Naive B cell (primary cell): ENCODE results near the gene C11orf52. TPM values are rescaled to one million over a fixed set of nuclear protein-coding genes. Genes with fewer than 3 reads are reported as not detected.
"Not testable (repeated sequence)": the region's sequence is repeated elsewhere in the genome, so short reads cannot be mapped to it uniquely, and the experiment has no call there.

Experiments used
- ATAC-seq, 2 donors: fragments of 150-1000 bp; cut with Tn5 transposase; 2 replicates each; pipeline ENCODE4 v1.10.0; 2021; ENCODE audit warnings: low read depth in 2 of 2, mild to moderate bottlenecking in 2 of 2, moderate library complexity in 2 of 2
- DNase-seq: peaks from one replicate; pipeline ENCODE4 v3.0.0; 2022
- H3K27ac Mint-ChIP-seq, 6 donors: one replicate each; pipeline ENCODE4 v1.8.0; 2020 to 2022; ENCODE audit warnings: mild to moderate bottlenecking in 6 of 6, mixed read lengths in 6 of 6, moderate library complexity in 5 of 6, inconsistent platforms in 2 of 6
- H3K27me3 Mint-ChIP-seq, 3 donors: one replicate each; pipeline ENCODE4 v1.8.0; 2021 to 2022; ENCODE audit warnings: mixed read lengths in 3 of 3, mild to moderate bottlenecking in 1 of 3
- H3K36me3 Mint-ChIP-seq, 2 donors: one replicate each; pipeline ENCODE4 v1.8.0; 2020 to 2022; ENCODE audit warnings: mixed read lengths in 2 of 2, inconsistent platforms in 1 of 2, mild to moderate bottlenecking in 1 of 2
- H3K4me1 Mint-ChIP-seq, 3 donors: one replicate each; pipeline ENCODE4 v1.8.0; 2020 to 2022; ENCODE audit warnings: mixed read lengths in 3 of 3, inconsistent platforms in 1 of 3, mild to moderate bottlenecking in 1 of 3, moderate library complexity in 1 of 3
- H3K4me3 Mint-ChIP-seq, 8 donors: one replicate each; pipeline ENCODE4 v1.8.0; 2020 to 2022; ENCODE audit warnings: mild to moderate bottlenecking in 8 of 8, mixed read lengths in 8 of 8, moderate library complexity in 8 of 8, inconsistent platforms in 2 of 8
- H3K9me3 Mint-ChIP-seq, 7 donors: one replicate each; pipeline ENCODE4 v1.8.0; 2020 to 2022; ENCODE audit warnings: mixed read lengths in 7 of 7, mild to moderate bottlenecking in 5 of 7, inconsistent platforms in 2 of 7, moderate library complexity in 1 of 7
- polyA plus RNA-seq, 6 donors: library from polyadenylated mRNA; unstranded; fragments of 300-500 nt; fragmentation: Illumina TruSeq; gene quantifications; one replicate each; pipeline ENCODE4 v1.2.3, GENCODE V29; 2021; ENCODE audit warnings: low read depth in 6 of 6

C11orf52 gene
- polyA plus RNA-seq, 6 donors from 2014 or later = not detected

GRCh38 chr11:111920908-111921307, 2.2 kb downstream of the C11orf52 start:
- no peak overlapping the region for H3K27ac Mint-ChIP-seq
- no peaks in the 10 kb centered on the region for H3K36me3 Mint-ChIP-seq
- peaks cover 0 to 6% (median 3%) of the 10 kb centered on the region in 3 donors for H3K4me1 Mint-ChIP-seq
- H3K9me3 Mint-ChIP-seq = peaks cover 0 to 3% (median 0%) of the 10 kb centered on the region in 7 donors
- no peak for ATAC-seq
- DNase-seq = no peak
- H3K4me3 Mint-ChIP-seq = no peak overlapping the region
- H3K27me3 Mint-ChIP-seq = peaks cover 25 to 57% (median 29%) of the 10 kb centered on the region in 3 donors

- H3K4me1 Mint-ChIP-seq = peaks cover 0 to 10% (median 10%) of the 10 kb centered on the region in 3 donors
- no peak overlapping the region for H3K27ac Mint-ChIP-seq
- peaks cover 17 to 49% (median 25%) of the 10 kb centered on the region in 3 donors for H3K27me3 Mint-ChIP-seq
- H3K4me3 Mint-ChIP-seq = no peak overlapping the region
- peaks cover 0 to 3% (median 0%) of the 10 kb centered on the region in 7 donors for H3K9me3 Mint-ChIP-seq
- H3K36me3 Mint-ChIP-seq = no peaks in the 10 kb centered on the region
- DNase-seq (no peak), ATAC-seq (no peak)
Observed at GRCh38 chr11:111921541-111922230, 3.0 kb downstream of the C11orf52 start.

GRCh38 chr11:111922803-111923202, 4.1 kb downstream of the C11orf52 start:
- Mint-ChIP-seq H3K4me1 (peaks cover 9 to 17% (median 14%) of the 10 kb centered on the region in 3 donors), H3K4me3 (no peak overlapping the region), H3K36me3 (no peaks in the 10 kb centered on the region), H3K27ac (no peak overlapping the region), H3K27me3 (peaks cover 8 to 42% (median 18%) of the 10 kb centered on the region in 3 donors), H3K9me3 (peaks cover 0 to 3% (median 0%) of the 10 kb centered on the region in 7 donors)
- no peak for DNase-seq
- no peak for ATAC-seq

GRCh38 chr11:111923351-111923788, 4.7 kb downstream of the C11orf52 start:
- peaks cover 8 to 36% (median 13%) of the 10 kb centered on the region in 3 donors for H3K27me3 Mint-ChIP-seq
- H3K9me3 Mint-ChIP-seq = peaks cover 0 to 3% (median 0%) of the 10 kb centered on the region in 7 donors
- no peak overlapping the region for H3K27ac Mint-ChIP-seq
- no peak overlapping the region for H3K4me3 Mint-ChIP-seq
- no peaks in the 10 kb centered on the region for H3K36me3 Mint-ChIP-seq
- ATAC-seq = no peak
- H3K4me1 Mint-ChIP-seq = peaks cover 9 to 17% (median 14%) of the 10 kb centered on the region in 3 donors
- DNase-seq = no peak

- H3K27ac Mint-ChIP-seq = peak overlapping the region in 1 of 6 donors; percentile 36
- H3K27me3 Mint-ChIP-seq = peaks cover 8 to 30% (median 11%) of the 10 kb centered on the region in 3 donors
Observed at GRCh38 chr11:111923951-111924350, 5.2 kb downstream of the C11orf52 start.

GRCh38 chr11:111925953-111926352, 7.2 kb downstream of the C11orf52 start:
- Mint-ChIP-seq H3K4me3 (peak overlapping the region; percentile 29 to 89 (median 70)), H3K9me3 (peaks cover 0 to 3% (median 0%) of the 10 kb centered on the region in 7 donors), H3K4me1 (peaks cover 9 to 17% (median 14%) of the 10 kb centered on the region in 3 donors), H3K27me3 (peaks cover 3 to 15% (median 8%) of the 10 kb centered on the region in 3 donors), H3K27ac (peak overlapping the region in 4 of 6 donors; percentile 36 to 93 (median 90)), H3K36me3 (no peaks in the 10 kb centered on the region)
- ATAC-seq (no peak), DNase-seq (no peak)

More at GRCh38 chr11:111923951-111924350, 5.2 kb downstream of the C11orf52 start:
- peaks cover 0 to 3% (median 0%) of the 10 kb centered on the region in 7 donors for H3K9me3 Mint-ChIP-seq
- H3K36me3 Mint-ChIP-seq = no peaks in the 10 kb centered on the region
- DNase-seq (no peak), ATAC-seq (no peak)
- peaks cover 9 to 17% (median 14%) of the 10 kb centered on the region in 3 donors for H3K4me1 Mint-ChIP-seq
- no peak overlapping the region for H3K4me3 Mint-ChIP-seq

- DNase-seq (peak; percentile 98), ATAC-seq (peak; percentile 85)
- no peaks in the 10 kb centered on the region for H3K36me3 Mint-ChIP-seq
- H3K4me1 Mint-ChIP-seq = peaks cover 9 to 17% (median 14%) of the 10 kb centered on the region in 3 donors
- H3K27ac Mint-ChIP-seq = peak overlapping the region; percentile 89 to 95 (median 92)
- peak overlapping the region; percentile 68 to 93 (median 88) for H3K4me3 Mint-ChIP-seq
- H3K27me3 Mint-ChIP-seq = peaks cover 0 to 13% (median 3%) of the 10 kb centered on the region in 3 donors
- H3K9me3 Mint-ChIP-seq = peaks cover 0 to 3% (median 0%) of the 10 kb centered on the region in 7 donors
Observed at GRCh38 chr11:111926505-111927391, 8.0 kb downstream of the C11orf52 start.

GRCh38 chr11:111930472-111930871, 11.8 kb downstream of the C11orf52 start:
- Mint-ChIP-seq H3K27ac (no peak overlapping the region), H3K9me3 (peaks cover 0 to 3% (median 0%) of the 10 kb centered on the region in 7 donors), H3K27me3 (peaks cover 3 to 9% (median 8%) of the 10 kb centered on the region in 3 donors), H3K36me3 (no peaks in the 10 kb centered on the region), H3K4me3 (no peak overlapping the region), H3K4me1 (peaks cover 9 to 23% (median 19%) of the 10 kb centered on the region in 3 donors)
- no peak for ATAC-seq
- DNase-seq = no peak

GRCh38 chr11:111932611-111932950, 13.9 kb downstream of the C11orf52 start:
- peaks cover 12 to 20% (median 17%) of the 10 kb centered on the region in 3 donors for H3K4me1 Mint-ChIP-seq
- no peak for DNase-seq
- no peak for ATAC-seq
- H3K9me3 Mint-ChIP-seq = no peaks in the 10 kb centered on the region
- peak overlapping the region in 1 of 6 donors; percentile 75 for H3K27ac Mint-ChIP-seq
- H3K27me3 Mint-ChIP-seq = peaks cover 3 to 19% (median 16%) of the 10 kb centered on the region in 3 donors
- H3K36me3 Mint-ChIP-seq = no peaks in the 10 kb centered on the region
- H3K4me3 Mint-ChIP-seq = no peak overlapping the region

- not testable (repeated sequence) for H3K36me3 Mint-ChIP-seq, ATAC-seq, DNase-seq, H3K4me3 Mint-ChIP-seq, H3K27ac Mint-ChIP-seq, H3K9me3 Mint-ChIP-seq
- Mint-ChIP-seq H3K27me3 (peaks cover 3 to 19% (median 16%) of the 10 kb centered on the region in 3 donors), H3K4me1 (peaks cover 17 to 26% (median 21%) of the 10 kb centered on the region in 3 donors)
Observed at GRCh38 chr11:111933176-111933575, 14.5 kb downstream of the C11orf52 start.

- H3K9me3 Mint-ChIP-seq = no peaks in the 10 kb centered on the region
- DNase-seq (no peak), ATAC-seq (no peak)
Observed at GRCh38 chr11:111933872-111934271, 15.2 kb downstream of the C11orf52 start.

GRCh38 chr11:111934306-111934705, 15.6 kb downstream of the C11orf52 start:
- no peak for DNase-seq
- Mint-ChIP-seq H3K27me3 (peaks cover 3 to 21% (median 16%) of the 10 kb centered on the region in 3 donors), H3K36me3 (no peaks in the 10 kb centered on the region), H3K9me3 (no peaks in the 10 kb centered on the region), H3K4me3 (no peak overlapping the region), H3K4me1 (peaks cover 24 to 34% (median 30%) of the 10 kb centered on the region in 3 donors), H3K27ac (no peak overlapping the region)
- ATAC-seq = no peak

More at GRCh38 chr11:111933872-111934271, 15.2 kb downstream of the C11orf52 start:
- Mint-ChIP-seq H3K27ac (no peak overlapping the region), H3K36me3 (no peaks in the 10 kb centered on the region), H3K4me3 (no peak overlapping the region), H3K4me1 (peaks cover 24 to 33% (median 28%) of the 10 kb centered on the region in 3 donors), H3K27me3 (peaks cover 3 to 19% (median 16%) of the 10 kb centered on the region in 3 donors)
